Subcutaneous preadipocyte (primary cell): ENCODE results near the gene NOXA1. TPM values are rescaled to one million over a fixed set of nuclear protein-coding genes. Genes with fewer than 3 reads are reported as not detected.

ENCODE experiments used
- total RNA-seq: library from RNA; depleted of rRNA; stranded (reverse); fragments of >200 nt; gene quantifications from 2 replicates; pipeline ENCODE4 v1.2.3, GENCODE V29; 2012

Gene NOXA1
- 0.20 and 0.37 TPM in 2 replicates for total RNA-seq

GRCh38 chr9:137422604-137423513, at the start of gene NOXA1, which contains the start of gene EXD3:
TSS of gene NOXA1 (plus strand) at chr9:137423393. CDS start at chr9:137423530, 137 bp downstream.
TSS of gene EXD3 (minus strand) at chr9:137423162. CDS start at chr9:137395357, 27,805 bp downstream.

GRCh38 chr9:137441289-137441934, 18.2 kb downstream of the NOXA1 start, which contains the start of gene ENTPD8:
TSS of gene ENTPD8 (minus strand) at chr9:137441357. CDS start at chr9:137438285, 3,072 bp downstream.

GRCh38 chr9:137459152-137459600, 36.0 kb downstream of the NOXA1 start, which contains the start of gene NSMF:
TSS of gene NSMF (minus strand) at chr9:137459334. CDS start at chr9:137459102, 232 bp downstream.

Other genes with a start within 250 kb of the NOXA1 start
- gene ANAPC2, start 234.8 kb upstream of the NOXA1 start, total RNA-seq: 23.5 and 28.7 TPM in 2 replicates
- 56.1 and 64.7 TPM in 2 replicates for gene SSNA1, start 234.7 kb upstream of the NOXA1 start, total RNA-seq
- 6.2 and 11.9 TPM in 2 replicates for gene TPRN, start 222.7 kb upstream of the NOXA1 start, total RNA-seq
- gene TMEM203, start 217.7 kb upstream of the NOXA1 start, total RNA-seq: 32.0 and 34.6 TPM in 2 replicates
- gene NDOR1, start 217.7 kb upstream of the NOXA1 start, total RNA-seq: 6.2 and 8.4 TPM in 2 replicates
- not detected in 2 replicates for gene RNF208, start 201.2 kb upstream of the NOXA1 start, total RNA-seq
- 0.37 and 0.39 TPM in 2 replicates for gene CYSRT1, start 198.2 kb upstream of the NOXA1 start, total RNA-seq
- not detected in 2 replicates for gene RNF224, start 195.9 kb upstream of the NOXA1 start, total RNA-seq
- not detected in 2 replicates for gene SLC34A3, start 192.5 kb upstream of the NOXA1 start, total RNA-seq
- gene TUBB4B, start 182.1 kb upstream of the NOXA1 start, total RNA-seq: 230 and 358 TPM in 2 replicates
- gene STPG3, start 172.1 kb upstream of the NOXA1 start, total RNA-seq: not detected in 2 replicates
- gene NELFB, start 168.1 kb upstream of the NOXA1 start, total RNA-seq: 50.7 and 70.4 TPM in 2 replicates
- 4.0 and 16.0 TPM in 2 replicates for gene TOR4A, start 145.7 kb upstream of the NOXA1 start, total RNA-seq
- gene NRARP, start 121.1 kb upstream of the NOXA1 start, total RNA-seq: 0.20 TPM in 1 of 2 replicates, not detected in the other
- gene EXD3, start 231 bp upstream of the NOXA1 start, total RNA-seq: 4.0 and 4.3 TPM in 2 replicates
- gene ENTPD8, start 18.0 kb downstream of the NOXA1 start, total RNA-seq: not detected in 2 replicates
- 31.2 and 34.6 TPM in 2 replicates for gene NSMF, start 35.9 kb downstream of the NOXA1 start, total RNA-seq
- gene PNPLA7, start 127.0 kb downstream of the NOXA1 start, total RNA-seq: 0.98 and 1.1 TPM in 2 replicates
- gene MRPL41, start 128.5 kb downstream of the NOXA1 start, total RNA-seq: 36.2 and 50.0 TPM in 2 replicates
- gene DPH7, start 155.5 kb downstream of the NOXA1 start, total RNA-seq: 14.7 and 21.9 TPM in 2 replicates
- gene ZMYND19, start 167.1 kb downstream of the NOXA1 start, total RNA-seq: 14.7 and 29.1 TPM in 2 replicates
- gene ARRDC1, start 182.3 kb downstream of the NOXA1 start, total RNA-seq: 21.7 and 25.4 TPM in 2 replicates
- 30.1 and 46.7 TPM in 2 replicates for gene EHMT1, start 195.6 kb downstream of the NOXA1 start, total RNA-seq